MM.1S (cell line): ENCODE data around the gene SLC4A5.

Experiments used
- DNase-seq: peaks from one replicate; pipeline ENCODE4 v3.0.0-alpha.2; 2015
- H2AFZ ChIP-seq: fragments of 300-600 bp; sonication (generic); 2 replicates; pipeline ENCODE4 v1.6.0; 2016; ENCODE audit warnings: antibody characterized with exemption, low read length
- H3F3A ChIP-seq: fragments of 300-600 bp; sonication (generic); 2 replicates; pipeline ENCODE4 v1.6.1; 2016; ENCODE audit warnings: mild to moderate bottlenecking, antibody characterized with exemption, low read length, moderate library complexity, mixed read lengths; ENCODE audit not compliant: insufficient read depth
- H3K27ac ChIP-seq: fragments of 300-600 bp; sonication (generic); 2 replicates; pipeline ENCODE4 v1.5.1; 2016; ENCODE audit warnings: mild to moderate bottlenecking, low read length
- H3K27me3 ChIP-seq: fragments of 300-600 bp; sonication (generic); replicated peaks from 2 replicates; pipeline ENCODE4 v1.6.0; 2016; ENCODE audit warnings: low read length; ENCODE audit not compliant: insufficient read depth
- H3K36me3 ChIP-seq: fragments of 300-600 bp; sonication (generic); replicated peaks from 2 replicates; pipeline ENCODE4 v1.6.1; 2016; ENCODE audit warnings: mild to moderate bottlenecking, low read length, mixed read lengths; ENCODE audit not compliant: insufficient read depth
- H3K4me1 ChIP-seq: fragments of 300-600 bp; sonication (generic); 2 replicates; pipeline ENCODE4 v1.6.1; 2016; ENCODE audit warnings: low read length, mixed read lengths
- H3K4me2 ChIP-seq: fragments of 300-600 bp; sonication (generic); 2 replicates; pipeline ENCODE4 v1.6.0; 2016; ENCODE audit warnings: low read depth, low read length
- H3K4me3 ChIP-seq: fragments of 300-600 bp; sonication (generic); 2 replicates; pipeline ENCODE4 v1.5.1; 2016; ENCODE audit warnings: low read length, mixed read lengths
- H3K79me2 ChIP-seq: fragments of 300-600 bp; sonication (generic); 2 replicates; pipeline ENCODE4 v1.6.1; 2016; ENCODE audit warnings: mixed run types, low read length, mixed read lengths
- H3K9ac ChIP-seq: fragments of 300-600 bp; sonication (generic); 2 replicates; pipeline ENCODE4 v1.6.1; 2016; ENCODE audit warnings: low read length, mixed read lengths
- H3K9me2 ChIP-seq: fragments of 300-600 bp; sonication (generic); replicated peaks from 2 replicates; pipeline ENCODE4 v1.6.1; 2016; ENCODE audit warnings: mild to moderate bottlenecking, low read length, mixed read lengths; ENCODE audit not compliant: insufficient read depth
- H3K9me3 ChIP-seq: fragments of 300-600 bp; sonication (generic); replicated peaks from 2 replicates; pipeline ENCODE4 v1.6.1; 2016; ENCODE audit warnings: mild to moderate bottlenecking, low read length, mixed read lengths; ENCODE audit not compliant: insufficient read depth
- H4K20me1 ChIP-seq: fragments of 300-600 bp; sonication (generic); 2 replicates; pipeline ENCODE4 v1.6.1; 2016; ENCODE audit warnings: mild to moderate bottlenecking, low read length, moderate library complexity, mixed read lengths; ENCODE audit not compliant: insufficient read depth
- EZH2 ChIP-seq: fragments of 300-600 bp; sonication (generic); optimal IDR thresholded peaks from 2 replicates; pipeline ENCODE3; 2017; ENCODE audit warnings: low read depth, mild to moderate bottlenecking, antibody characterized with exemption, low read length, mixed read lengths
- EZH2phosphoT487 ChIP-seq: fragments of 300-600 bp; sonication (generic); IDR thresholded peaks from 2 replicates; pipeline ENCODE4 v1.6.1; 2018; ENCODE audit warnings: antibody characterized with exemption, low read length
- TF ChIP-seq, protein P1 (sequence below): fragments of 300-600 bp; sonication (generic); IDR thresholded peaks from 2 replicates; pipeline ENCODE4 v1.5.1; 2016; ENCODE audit warnings: antibody characterized with exemption, low read length, mixed read lengths

Gene SLC4A5

DNA sequence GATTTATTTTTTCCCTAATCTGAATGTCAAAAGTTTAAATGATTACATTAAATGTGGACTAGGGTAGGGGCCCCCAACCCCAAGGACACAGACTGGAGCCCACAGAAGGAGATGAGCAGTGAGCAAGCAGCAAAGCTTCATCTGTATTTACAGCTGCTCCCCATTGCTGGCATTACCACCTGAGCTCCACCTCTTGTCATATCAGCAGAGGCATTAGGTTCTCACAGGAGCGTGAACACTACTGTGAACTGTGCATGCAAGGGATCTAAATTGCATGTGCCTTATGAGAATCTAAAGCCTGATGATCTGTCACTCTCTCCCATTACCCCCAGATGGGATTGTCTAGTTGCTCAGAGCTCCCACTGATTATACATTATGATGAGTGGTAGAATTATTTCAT lies 168.3 kb downstream of the SLC4A5 start:
- no peak for DNase-seq
- TF ChIP-seq, protein P1, sequence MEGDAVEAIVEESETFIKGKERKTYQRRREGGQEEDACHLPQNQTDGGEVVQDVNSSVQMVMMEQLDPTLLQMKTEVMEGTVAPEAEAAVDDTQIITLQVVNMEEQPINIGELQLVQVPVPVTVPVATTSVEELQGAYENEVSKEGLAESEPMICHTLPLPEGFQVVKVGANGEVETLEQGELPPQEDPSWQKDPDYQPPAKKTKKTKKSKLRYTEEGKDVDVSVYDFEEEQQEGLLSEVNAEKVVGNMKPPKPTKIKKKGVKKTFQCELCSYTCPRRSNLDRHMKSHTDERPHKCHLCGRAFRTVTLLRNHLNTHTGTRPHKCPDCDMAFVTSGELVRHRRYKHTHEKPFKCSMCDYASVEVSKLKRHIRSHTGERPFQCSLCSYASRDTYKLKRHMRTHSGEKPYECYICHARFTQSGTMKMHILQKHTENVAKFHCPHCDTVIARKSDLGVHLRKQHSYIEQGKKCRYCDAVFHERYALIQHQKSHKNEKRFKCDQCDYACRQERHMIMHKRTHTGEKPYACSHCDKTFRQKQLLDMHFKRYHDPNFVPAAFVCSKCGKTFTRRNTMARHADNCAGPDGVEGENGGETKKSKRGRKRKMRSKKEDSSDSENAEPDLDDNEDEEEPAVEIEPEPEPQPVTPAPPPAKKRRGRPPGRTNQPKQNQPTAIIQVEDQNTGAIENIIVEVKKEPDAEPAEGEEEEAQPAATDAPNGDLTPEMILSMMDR = no peak
- TF ChIP-seq EZH2 (no peak), EZH2phosphoT487 (no peak)
- 0 out of 2 replicates have a peak, but pooled peaks cover 3% of the 10 kb centered on the region for H3K4me1 ChIP-seq
- no peak overlapping the region for H3K4me2 ChIP-seq
- no peaks in the 10 kb centered on the region for H3K9me2 ChIP-seq
- no peaks in the 10 kb centered on the region; the same call in 1 of the 2 replicates for H3K36me3 ChIP-seq
- H3K27me3 ChIP-seq = no peaks in the 10 kb centered on the region
- H2AFZ ChIP-seq = no peak overlapping the region
- no peak overlapping the region for H3K27ac ChIP-seq
- peaks cover 80% of the 10 kb centered on the region for H3K79me2 ChIP-seq
- H3K9ac ChIP-seq = no peak overlapping the region
- H3K9me3 ChIP-seq = no peaks in the 10 kb centered on the region
- H4K20me1 ChIP-seq = peaks cover 28% of the 10 kb centered on the region
- peaks cover 22% of the 10 kb centered on the region for H3F3A ChIP-seq
- H3K4me3 ChIP-seq = no peak overlapping the region

DNA sequence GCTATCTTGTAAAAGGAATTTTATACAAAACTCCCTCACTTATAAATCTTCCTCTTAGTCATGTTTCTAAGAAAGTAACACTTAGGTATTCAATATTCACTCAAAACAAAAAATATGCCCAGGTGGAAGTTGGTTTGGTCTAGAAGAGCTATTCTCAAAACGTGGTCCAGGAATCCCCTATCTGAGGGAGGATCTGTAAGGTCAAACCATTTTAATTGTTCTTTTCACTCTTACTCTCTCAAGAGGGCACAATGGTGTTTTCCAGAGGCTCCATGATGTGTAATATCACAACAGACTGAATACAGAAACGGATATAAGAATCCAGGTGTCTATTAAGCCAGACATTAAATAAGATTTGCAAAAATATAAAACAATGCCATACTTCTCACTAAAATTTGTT lies 174.5 kb downstream of the SLC4A5 start:
- H3K4me1 ChIP-seq = no peaks in the 10 kb centered on the region
- no peaks in the 10 kb centered on the region for H3F3A ChIP-seq
- no peaks in the 10 kb centered on the region for H3K9me3 ChIP-seq
- H3K4me2 ChIP-seq = no peak overlapping the region
- H3K9me2 ChIP-seq = no peaks in the 10 kb centered on the region
- H3K27ac ChIP-seq = no peak overlapping the region
- no peak for TF ChIP-seq EZH2phosphoT487
- no peak for TF ChIP-seq EZH2
- TF ChIP-seq, protein P1 = no peak
- peaks cover 87% of the 10 kb centered on the region for H3K79me2 ChIP-seq
- peaks cover 12% of the 10 kb centered on the region for H3K36me3 ChIP-seq
- H4K20me1 ChIP-seq = no peaks in the 10 kb centered on the region; the same call in 1 of the 2 replicates
- H3K27me3 ChIP-seq = no peaks in the 10 kb centered on the region
- no peak for DNase-seq
- H2AFZ ChIP-seq = no peak overlapping the region
- no peak overlapping the region for H3K9ac ChIP-seq
- H3K4me3 ChIP-seq = no peak overlapping the region
